ENCODE data around the gene NCS1.

NCS1 gene

GRCh38 chr9:130276955-130277354 lies 104.8 kb downstream of the NCS1 start:
- TF ChIP-seq FOXP2 (optimal IDR thresholded peaks at IDR 0.05; ENCODE audit: borderline replicate concordance, extremely low read depth, extremely low read length, insufficient read depth): no peak
- no peak for TF ChIP-seq REST (IDR thresholded peaks at IDR 0.05; ENCODE audit: insufficient read depth in 1 of 2, low read depth in 2 of 2, low read length in 2 of 2)
- TF ChIP-seq SIN3A (IDR thresholded peaks at IDR 0.05; ENCODE audit: borderline replicate concordance, insufficient read depth, low read length): no peak
- no peak for TF ChIP-seq TAF1 (IDR thresholded peaks at IDR 0.05; ENCODE audit: borderline replicate concordance, insufficient read depth, low read length)
- TF ChIP-seq POLR2AphosphoS5 (IDR thresholded peaks at IDR 0.05; ENCODE audit: low read depth, low read length): no peak

GRCh38 chr9:130283539-130284248 lies 111.5 kb downstream of the NCS1 start:
- TF ChIP-seq TAF1 (IDR thresholded peaks at IDR 0.05; ENCODE audit: borderline replicate concordance, insufficient read depth, low read length) (no peak), SIN3A (IDR thresholded peaks at IDR 0.05; ENCODE audit: borderline replicate concordance, insufficient read depth, low read length) (no peak), REST (IDR thresholded peaks at IDR 0.05; ENCODE audit: insufficient read depth in 1 of 2, low read depth in 2 of 2, low read length in 2 of 2) (no peak), FOXP2 (optimal IDR thresholded peaks at IDR 0.05; ENCODE audit: borderline replicate concordance, extremely low read depth, extremely low read length, insufficient read depth) (no peak), POLR2AphosphoS5 (IDR thresholded peaks at IDR 0.05; ENCODE audit: low read depth, low read length) (no peak)

- TF ChIP-seq FOXP2 (optimal IDR thresholded peaks at IDR 0.05; ENCODE audit: borderline replicate concordance, extremely low read depth, extremely low read length, insufficient read depth): no peak
- no peak for TF ChIP-seq REST (IDR thresholded peaks at IDR 0.05; ENCODE audit: insufficient read depth in 1 of 2, low read depth in 2 of 2, low read length in 2 of 2)
- TF ChIP-seq POLR2AphosphoS5 (IDR thresholded peaks at IDR 0.05; ENCODE audit: low read depth, low read length): no peak
- no peak for TF ChIP-seq TAF1 (IDR thresholded peaks at IDR 0.05; ENCODE audit: borderline replicate concordance, insufficient read depth, low read length)
- no peak for TF ChIP-seq SIN3A (IDR thresholded peaks at IDR 0.05; ENCODE audit: borderline replicate concordance, insufficient read depth, low read length)
These were observed 112.0 kb downstream of the NCS1 start for GRCh38 chr9:130284249-130284625.

GRCh38 chr9:130284690-130285089 lies 112.5 kb downstream of the NCS1 start:
- TF ChIP-seq TAF1 (IDR thresholded peaks at IDR 0.05; ENCODE audit: borderline replicate concordance, insufficient read depth, low read length) (no peak), FOXP2 (optimal IDR thresholded peaks at IDR 0.05; ENCODE audit: borderline replicate concordance, extremely low read depth, extremely low read length, insufficient read depth) (no peak), SIN3A (IDR thresholded peaks at IDR 0.05; ENCODE audit: borderline replicate concordance, insufficient read depth, low read length) (no peak), POLR2AphosphoS5 (IDR thresholded peaks at IDR 0.05; ENCODE audit: low read depth, low read length) (no peak), REST (IDR thresholded peaks at IDR 0.05; ENCODE audit: insufficient read depth in 1 of 2, low read depth in 2 of 2, low read length in 2 of 2) (no peak)
